Peyer's patch (tissue), 4 donors: ENCODE measurements around the gene CYB5B.

Experiments used
- POLR2A ChIP-seq, 2 donors: fragments of 450-650 bp; IDR thresholded peaks; one replicate each; pipeline ENCODE4 v1.5.1; 2017; ENCODE audit warnings: antibody characterized with exemption in 2 of 2, mild to moderate bottlenecking in 2 of 2, moderate library complexity in 2 of 2
- TF ChIP-seq, protein P1 (sequence below), 6 experiments: fragments of 450-650 bp in 4 of 6; fragments of 200-600 bp in 2 of 6; sonication (generic) in 1 of 6; IDR thresholded peaks; one replicate each; pipeline ENCODE4 v1.5.1; 2017 to 2019; ENCODE audit warnings: antibody characterized with exemption in 6 of 6, mild to moderate bottlenecking in 3 of 6, moderate library complexity in 1 of 6

DNA sequence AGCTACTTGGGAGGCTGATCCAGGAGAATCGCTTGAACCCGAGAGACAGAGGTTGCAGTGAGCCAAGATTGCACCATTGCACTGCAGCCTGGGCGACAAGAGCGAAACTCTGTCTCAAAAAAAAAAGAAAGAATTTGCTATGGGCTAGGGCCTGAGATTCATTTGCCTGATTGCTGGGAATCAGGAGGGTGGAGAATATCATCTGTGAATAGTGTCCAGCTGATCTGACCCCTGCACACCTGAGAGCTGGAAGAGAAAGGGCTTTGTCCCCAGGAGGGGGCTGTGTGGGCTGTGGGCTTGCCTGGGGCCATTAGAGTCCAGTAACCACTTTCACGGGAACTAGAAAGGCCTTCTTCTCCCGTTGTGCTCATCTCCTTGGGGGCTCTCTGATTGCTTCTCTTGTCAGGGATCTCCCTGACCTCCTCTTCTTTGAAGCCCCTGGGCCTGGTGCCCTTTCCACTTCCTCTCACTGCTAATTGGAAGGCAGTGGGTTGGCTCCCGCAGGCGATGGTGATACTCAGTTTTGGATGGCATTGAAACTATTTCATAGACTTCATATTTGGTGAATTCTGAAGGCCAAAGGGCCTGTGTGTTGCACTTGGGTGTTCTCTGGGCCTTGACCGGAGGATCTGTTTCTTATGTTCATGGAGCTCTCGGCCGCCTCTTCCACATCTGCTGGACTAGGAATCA, 75.3 kb downstream of the CYB5B start:
- TF ChIP-seq, protein P1, sequence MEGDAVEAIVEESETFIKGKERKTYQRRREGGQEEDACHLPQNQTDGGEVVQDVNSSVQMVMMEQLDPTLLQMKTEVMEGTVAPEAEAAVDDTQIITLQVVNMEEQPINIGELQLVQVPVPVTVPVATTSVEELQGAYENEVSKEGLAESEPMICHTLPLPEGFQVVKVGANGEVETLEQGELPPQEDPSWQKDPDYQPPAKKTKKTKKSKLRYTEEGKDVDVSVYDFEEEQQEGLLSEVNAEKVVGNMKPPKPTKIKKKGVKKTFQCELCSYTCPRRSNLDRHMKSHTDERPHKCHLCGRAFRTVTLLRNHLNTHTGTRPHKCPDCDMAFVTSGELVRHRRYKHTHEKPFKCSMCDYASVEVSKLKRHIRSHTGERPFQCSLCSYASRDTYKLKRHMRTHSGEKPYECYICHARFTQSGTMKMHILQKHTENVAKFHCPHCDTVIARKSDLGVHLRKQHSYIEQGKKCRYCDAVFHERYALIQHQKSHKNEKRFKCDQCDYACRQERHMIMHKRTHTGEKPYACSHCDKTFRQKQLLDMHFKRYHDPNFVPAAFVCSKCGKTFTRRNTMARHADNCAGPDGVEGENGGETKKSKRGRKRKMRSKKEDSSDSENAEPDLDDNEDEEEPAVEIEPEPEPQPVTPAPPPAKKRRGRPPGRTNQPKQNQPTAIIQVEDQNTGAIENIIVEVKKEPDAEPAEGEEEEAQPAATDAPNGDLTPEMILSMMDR (IDR thresholded peaks at IDR 0.05) = no peak
- TF ChIP-seq POLR2A (IDR thresholded peaks at IDR 0.05) = no peak
